ENCODE data around the gene LRFN3.

The LRFN3 gene

DNA sequence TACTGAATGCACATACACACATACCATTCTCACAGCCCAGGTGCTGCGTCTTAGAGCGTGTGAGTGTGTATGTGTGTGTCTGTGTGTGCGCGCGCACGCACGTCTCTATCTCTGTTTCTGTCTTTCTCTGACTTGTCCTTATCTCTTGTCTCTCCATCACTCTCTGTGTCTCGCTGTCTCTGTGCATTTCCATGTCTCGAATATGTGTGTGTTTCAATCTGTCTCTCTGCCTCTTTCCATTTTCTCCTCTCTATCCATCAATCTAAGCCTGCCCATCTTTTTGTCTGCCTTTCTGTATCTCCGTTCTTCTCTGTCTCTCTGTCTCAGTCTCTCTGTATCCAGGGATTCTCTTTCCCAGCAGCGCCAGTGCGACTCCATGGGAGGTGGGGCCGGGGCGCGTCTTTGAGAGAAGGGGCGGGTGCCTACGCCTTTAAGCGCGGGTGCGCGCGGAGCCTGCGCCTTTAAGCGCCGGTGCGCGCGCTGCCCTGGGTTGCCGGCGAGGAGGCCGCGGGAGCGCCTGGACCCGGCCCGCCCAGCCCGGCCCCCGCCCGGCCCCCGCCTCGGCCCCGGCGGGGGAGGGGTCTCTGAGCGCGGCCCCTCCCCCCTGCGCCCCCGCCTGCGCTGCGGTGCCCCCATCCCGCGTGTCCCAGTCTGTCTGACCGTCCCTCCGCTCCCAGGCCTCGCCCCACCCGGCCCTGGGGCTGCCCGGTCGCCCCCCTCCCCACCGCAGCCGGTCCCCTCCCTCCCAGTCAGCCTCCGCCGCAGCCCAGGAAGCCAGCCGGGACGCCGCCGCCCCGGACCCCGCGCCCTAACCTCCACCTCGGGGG, at the start of gene LRFN3:
TSS of gene LRFN3 (plus strand) at position 464 of the 827 bp plus-strand sequence. CDS start 3,052 bp downstream, outside the sequence.
- Histone ChIP-seq H3K4me3 (ENCODE audit: low read length, poor library complexity, severe bottlenecking) (peak within 1 kb of the TSS; percentile 78), H4K20me1 (ENCODE audit: insufficient read depth, low read length, poor library complexity, severe bottlenecking) (peaks cover 8% of the 10 kb centered on the region), H2AFZ (ENCODE audit: low read length) (peak within 1 kb of the TSS; percentile 89), H3K4me1 (ENCODE audit: insufficient read depth, low read length, poor library complexity, severe bottlenecking) (peaks cover 24% of the 10 kb centered on the region), H3K79me2 (ENCODE audit: insufficient read depth, low read length) (no peaks in the 10 kb centered on the region), H3K4me2 (ENCODE audit: low read depth, low read length, poor library complexity, severe bottlenecking) (peak within 1 kb of the TSS; percentile 96), H3F3A (ENCODE audit: low read depth) (no peaks in the 10 kb centered on the region), H3K9me3 (ENCODE audit: insufficient read depth, low read depth, low read length) (no peaks in the 10 kb centered on the region), H3K9ac (ENCODE audit: low read depth, low read length, poor library complexity, severe bottlenecking) (peak within 1 kb of the TSS; percentile 83), H3K27me3 (ENCODE audit: insufficient read depth, low read length, poor library complexity, severe bottlenecking) (no peaks in the 10 kb centered on the region), H3K9me2 (replicated peaks; ENCODE audit: low read depth, low read length) (no peaks in the 10 kb centered on the region), H3K36me3 (ENCODE audit: insufficient read depth, low read length) (no peaks in the 10 kb centered on the region)
- no peak for TF ChIP-seq EZH2phosphoT487 (IDR thresholded peaks at IDR 0.05; ENCODE audit: borderline replicate concordance)
- TF ChIP-seq, protein P1, sequence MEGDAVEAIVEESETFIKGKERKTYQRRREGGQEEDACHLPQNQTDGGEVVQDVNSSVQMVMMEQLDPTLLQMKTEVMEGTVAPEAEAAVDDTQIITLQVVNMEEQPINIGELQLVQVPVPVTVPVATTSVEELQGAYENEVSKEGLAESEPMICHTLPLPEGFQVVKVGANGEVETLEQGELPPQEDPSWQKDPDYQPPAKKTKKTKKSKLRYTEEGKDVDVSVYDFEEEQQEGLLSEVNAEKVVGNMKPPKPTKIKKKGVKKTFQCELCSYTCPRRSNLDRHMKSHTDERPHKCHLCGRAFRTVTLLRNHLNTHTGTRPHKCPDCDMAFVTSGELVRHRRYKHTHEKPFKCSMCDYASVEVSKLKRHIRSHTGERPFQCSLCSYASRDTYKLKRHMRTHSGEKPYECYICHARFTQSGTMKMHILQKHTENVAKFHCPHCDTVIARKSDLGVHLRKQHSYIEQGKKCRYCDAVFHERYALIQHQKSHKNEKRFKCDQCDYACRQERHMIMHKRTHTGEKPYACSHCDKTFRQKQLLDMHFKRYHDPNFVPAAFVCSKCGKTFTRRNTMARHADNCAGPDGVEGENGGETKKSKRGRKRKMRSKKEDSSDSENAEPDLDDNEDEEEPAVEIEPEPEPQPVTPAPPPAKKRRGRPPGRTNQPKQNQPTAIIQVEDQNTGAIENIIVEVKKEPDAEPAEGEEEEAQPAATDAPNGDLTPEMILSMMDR (conservative IDR thresholded peaks at IDR 0.05; ENCODE audit: low read length), result no peak

DNA sequence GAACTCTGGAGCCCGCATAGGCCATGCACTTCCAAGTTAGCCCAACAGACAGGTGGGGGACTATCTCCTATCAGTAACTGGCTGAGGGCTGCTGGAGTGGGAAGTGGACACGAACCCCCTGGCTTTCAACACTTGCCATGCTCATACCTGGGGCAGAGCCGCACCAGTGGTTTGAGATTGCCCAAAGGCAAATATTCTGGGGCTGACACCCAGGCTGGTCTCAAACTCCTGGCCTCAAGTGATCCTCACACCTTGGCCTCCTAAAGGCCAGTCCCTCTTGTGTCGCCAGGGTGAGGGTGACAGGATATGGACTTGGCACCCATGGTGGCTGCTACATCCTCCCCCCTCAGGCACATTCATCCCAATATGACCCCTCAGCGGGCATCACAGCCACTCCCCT, 49.0 kb upstream of the LRFN3 start:
- H3K4me2 ChIP-seq (ENCODE audit: low read depth, low read length, poor library complexity, severe bottlenecking), result no peak overlapping the region
- H3K27me3 ChIP-seq (ENCODE audit: insufficient read depth, low read length, poor library complexity, severe bottlenecking), result no peaks in the 10 kb centered on the region
- no peak for TF ChIP-seq EZH2phosphoT487 (IDR thresholded peaks at IDR 0.05; ENCODE audit: borderline replicate concordance)
- TF ChIP-seq, protein P1 (conservative IDR thresholded peaks at IDR 0.05; ENCODE audit: low read length), result no peak
- no peak overlapping the region for H3K9ac ChIP-seq (ENCODE audit: low read depth, low read length, poor library complexity, severe bottlenecking)
- H3K36me3 ChIP-seq (ENCODE audit: insufficient read depth, low read length), result peaks cover 29% of the 10 kb centered on the region; the same call in 1 of the 2 replicates
- H3K4me3 ChIP-seq (ENCODE audit: low read length, poor library complexity, severe bottlenecking), result no peak overlapping the region
- no peaks in the 10 kb centered on the region for H3K4me1 ChIP-seq (ENCODE audit: insufficient read depth, low read length, poor library complexity, severe bottlenecking)
- H3K9me2 ChIP-seq (replicated peaks; ENCODE audit: low read depth, low read length), result no peaks in the 10 kb centered on the region
- no peak overlapping the region for H2AFZ ChIP-seq (ENCODE audit: low read length)
- H3F3A ChIP-seq (ENCODE audit: low read depth), result no peaks in the 10 kb centered on the region
- no peaks in the 10 kb centered on the region for H3K9me3 ChIP-seq (ENCODE audit: insufficient read depth, low read depth, low read length)
- no peaks in the 10 kb centered on the region for H4K20me1 ChIP-seq (ENCODE audit: insufficient read depth, low read length, poor library complexity, severe bottlenecking)
- H3K79me2 ChIP-seq (ENCODE audit: insufficient read depth, low read length), result no peaks in the 10 kb centered on the region

DNA sequence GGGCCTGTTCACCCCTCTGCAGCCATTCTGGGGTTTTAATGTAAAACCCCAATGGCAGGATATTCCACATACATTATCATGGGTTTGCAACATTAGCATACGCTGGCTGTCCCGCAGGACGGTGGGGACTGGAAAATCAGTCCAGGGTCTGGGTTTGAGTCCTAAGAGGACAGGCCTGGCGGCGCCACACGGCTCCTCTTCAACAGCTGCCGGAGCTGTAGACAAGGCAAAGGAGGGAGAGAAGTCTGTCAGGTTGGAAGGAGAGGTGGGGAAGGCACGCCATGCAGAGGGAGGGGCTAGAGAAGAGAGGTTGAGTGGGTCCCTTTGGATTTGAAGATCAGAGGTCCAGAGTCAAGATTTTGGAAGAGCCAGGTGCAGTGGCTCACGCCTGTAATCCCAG, 47.8 kb upstream of the LRFN3 start:
- H3K4me2 ChIP-seq (ENCODE audit: low read depth, low read length, poor library complexity, severe bottlenecking), result no peak overlapping the region
- H3K9ac ChIP-seq (ENCODE audit: low read depth, low read length, poor library complexity, severe bottlenecking), result no peak overlapping the region
- no peaks in the 10 kb centered on the region for H3K79me2 ChIP-seq (ENCODE audit: insufficient read depth, low read length)
- no peaks in the 10 kb centered on the region for H3K9me3 ChIP-seq (ENCODE audit: insufficient read depth, low read depth, low read length)
- H3F3A ChIP-seq (ENCODE audit: low read depth), result no peaks in the 10 kb centered on the region
- no peak for TF ChIP-seq EZH2phosphoT487 (IDR thresholded peaks at IDR 0.05; ENCODE audit: borderline replicate concordance)
- TF ChIP-seq, protein P1 (conservative IDR thresholded peaks at IDR 0.05; ENCODE audit: low read length), result no peak
- no peaks in the 10 kb centered on the region for H4K20me1 ChIP-seq (ENCODE audit: insufficient read depth, low read length, poor library complexity, severe bottlenecking)
- H3K36me3 ChIP-seq (ENCODE audit: insufficient read depth, low read length), result peaks cover 38% of the 10 kb centered on the region; the same call in 1 of the 2 replicates
- no peaks in the 10 kb centered on the region for H3K27me3 ChIP-seq (ENCODE audit: insufficient read depth, low read length, poor library complexity, severe bottlenecking)
- no peaks in the 10 kb centered on the region for H3K9me2 ChIP-seq (replicated peaks; ENCODE audit: low read depth, low read length)
- H3K4me3 ChIP-seq (ENCODE audit: low read length, poor library complexity, severe bottlenecking), result no peak overlapping the region
- H3K4me1 ChIP-seq (ENCODE audit: insufficient read depth, low read length, poor library complexity, severe bottlenecking), result no peaks in the 10 kb centered on the region
- no peak overlapping the region for H2AFZ ChIP-seq (ENCODE audit: low read length)
